Activated T-cell treated with anti-CD3 and anti-CD28 coated beads for 24 hours (primary cell): ENCODE measurements around the gene SHOX.

ENCODE experiments used
- DNase-seq: peaks from one replicate; pipeline ENCODE4 v3.0.0-alpha.2; 2020; ENCODE audit warnings: low read depth

The SHOX gene

DNA sequence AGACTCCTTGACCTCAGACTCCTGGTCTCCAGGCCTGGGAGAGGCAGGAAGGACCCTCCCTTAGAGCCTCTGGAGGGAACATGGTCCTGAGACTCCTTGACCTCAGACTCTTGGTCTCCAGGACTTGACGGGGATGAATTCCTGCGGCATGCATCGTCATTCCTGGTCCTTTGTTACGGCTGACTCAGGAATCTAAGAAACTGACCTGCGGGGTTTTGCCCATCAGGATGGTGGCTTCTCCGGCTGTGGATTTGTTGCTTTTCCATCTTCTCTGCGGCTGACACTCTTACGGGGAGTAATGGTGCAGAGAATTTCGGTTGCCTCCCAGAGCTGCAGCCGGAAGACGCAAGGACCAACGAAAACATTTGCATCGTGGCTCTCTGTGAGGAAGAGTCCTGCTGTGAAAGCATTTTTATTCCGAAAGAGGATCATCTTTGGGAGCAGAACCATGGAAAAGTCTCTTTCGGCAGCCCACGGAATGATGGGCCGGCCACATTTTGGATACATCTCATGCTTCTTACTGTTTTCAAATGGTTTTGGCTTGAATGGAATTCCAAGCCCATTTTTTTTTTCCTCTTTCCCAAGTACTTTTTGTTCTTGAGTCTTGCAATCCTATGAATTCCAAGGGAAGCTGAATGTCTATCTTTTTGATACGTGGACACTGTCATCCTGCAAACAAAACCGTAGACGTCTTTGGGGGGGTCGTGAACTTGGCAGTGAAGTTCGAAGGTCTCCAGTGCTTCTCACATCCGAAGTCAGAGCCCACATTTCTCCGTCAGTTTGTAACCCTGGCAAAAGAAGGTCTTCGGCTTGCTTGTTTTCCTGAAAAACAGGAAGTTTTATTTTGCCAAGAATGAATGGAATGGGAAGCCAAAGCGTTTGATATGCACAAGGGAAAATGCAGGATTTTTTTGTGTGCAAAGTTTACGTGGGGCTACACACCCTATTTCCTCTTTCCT lies 36.5 kb downstream of the SHOX start:
- DNase-seq: no peak

DNA sequence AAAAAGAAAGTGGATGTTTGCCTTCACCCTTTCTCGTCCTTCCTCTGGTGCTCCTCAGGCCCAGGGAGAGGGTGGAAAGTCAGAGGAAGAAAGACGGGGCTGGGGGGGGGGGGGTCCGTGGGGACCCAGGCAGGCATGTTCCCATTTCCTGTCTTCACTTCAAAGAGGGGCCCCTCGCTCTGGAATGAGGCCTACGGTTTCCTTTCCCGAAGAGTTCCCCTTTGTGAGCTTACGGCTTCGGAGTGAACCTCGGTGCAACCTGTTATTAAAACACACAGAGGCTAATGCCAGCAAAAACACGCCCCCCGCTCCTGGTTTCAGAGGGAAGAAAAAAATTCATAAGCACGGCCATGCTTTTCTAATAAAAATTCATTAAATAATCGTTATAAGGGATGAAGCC lies 40.1 kb downstream of the SHOX start:
- no peak for DNase-seq

DNA sequence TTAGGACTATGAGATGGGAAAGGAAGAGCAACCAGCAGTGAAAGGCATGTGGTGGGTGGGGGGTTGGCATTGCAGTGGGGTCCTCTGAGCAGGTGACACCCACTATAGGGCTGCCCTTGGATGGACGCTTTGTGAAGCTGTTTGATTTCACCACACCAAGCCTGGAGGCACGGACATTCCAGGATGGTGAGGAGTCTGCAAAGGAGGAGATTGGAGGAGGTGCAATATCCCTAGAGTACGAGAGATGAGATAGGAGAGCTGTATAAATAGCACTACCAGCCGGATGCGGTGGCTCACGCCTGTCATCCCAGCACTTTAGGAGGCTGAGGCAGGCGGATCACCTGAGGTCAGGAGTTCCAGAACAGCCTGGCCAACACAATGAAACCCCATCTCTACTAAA lies 42.3 kb downstream of the SHOX start:
- DNase-seq: no peak

DNA sequence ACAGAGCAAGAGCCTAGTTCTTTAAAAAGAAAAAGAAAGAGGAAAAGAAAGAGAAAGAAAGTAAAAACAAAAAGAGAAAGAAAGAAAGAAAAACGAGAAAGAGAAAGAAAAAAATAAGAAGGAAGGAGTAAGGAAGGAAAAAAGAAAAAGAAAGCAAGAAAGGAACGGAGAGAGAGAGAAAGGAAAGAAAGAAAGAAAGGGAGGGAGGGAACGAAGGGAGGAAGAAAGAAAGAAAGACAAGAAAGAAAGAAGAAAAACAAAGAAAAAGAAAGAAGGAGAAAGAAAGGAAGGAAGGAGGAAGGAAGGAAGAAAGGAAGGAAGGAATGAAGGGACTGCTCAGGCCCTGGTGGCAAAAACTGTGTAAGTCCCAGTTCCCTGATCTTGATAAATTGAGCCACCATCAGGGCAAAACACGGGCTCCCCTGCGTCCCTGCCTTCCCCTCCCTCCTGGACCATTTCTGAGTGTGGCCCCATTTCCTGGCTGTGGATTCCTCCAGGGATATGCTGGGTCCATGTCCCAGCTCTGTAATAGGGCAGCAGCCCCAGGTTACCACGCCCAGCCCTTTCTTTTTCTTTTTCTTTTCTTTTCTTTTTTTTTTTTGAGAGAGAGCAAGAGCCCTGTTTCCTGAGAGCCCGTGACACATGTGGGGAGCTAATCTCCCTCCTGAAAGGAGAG lies 44.8 kb downstream of the SHOX start:
- DNase-seq: no peak

DNA sequence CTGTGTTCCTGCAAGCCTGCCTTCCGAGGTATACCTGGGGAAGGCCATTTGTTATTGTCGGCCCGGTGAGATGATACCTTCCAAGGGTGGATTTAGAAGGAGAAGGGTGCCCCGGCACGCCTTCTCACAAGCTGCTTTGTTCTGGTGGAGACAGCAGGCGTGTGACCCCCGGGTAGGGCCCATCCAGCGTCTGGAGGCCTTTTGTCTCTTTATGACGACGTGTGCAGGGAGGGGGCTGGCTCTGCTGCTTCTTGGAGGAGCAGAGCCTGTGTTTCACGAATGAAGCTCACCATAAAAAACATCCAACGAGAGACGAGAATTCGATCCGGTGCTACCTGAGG lies 45.3 kb downstream of the SHOX start:
- DNase-seq: no peak

DNA sequence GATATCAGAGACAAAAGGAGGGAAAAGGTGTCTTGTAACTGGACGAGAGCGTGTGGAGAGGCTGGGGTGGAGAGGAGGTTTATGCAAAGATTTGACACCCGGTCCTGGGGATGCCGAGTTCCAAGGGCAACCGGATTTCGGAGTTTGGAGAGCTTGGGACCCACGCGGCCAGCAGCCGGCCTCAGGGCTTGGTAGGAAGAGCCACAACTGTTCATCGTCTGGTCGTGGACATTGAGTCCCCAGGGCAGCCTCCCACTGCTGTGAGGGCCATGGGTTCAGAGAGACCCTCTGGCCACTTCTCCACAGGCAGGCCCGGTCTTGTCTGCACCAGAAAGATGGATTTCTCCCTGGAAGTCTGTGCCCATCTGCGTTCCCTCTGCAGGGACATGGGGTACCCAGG lies 46.8 kb downstream of the SHOX start:
- DNase-seq: no peak

DNA sequence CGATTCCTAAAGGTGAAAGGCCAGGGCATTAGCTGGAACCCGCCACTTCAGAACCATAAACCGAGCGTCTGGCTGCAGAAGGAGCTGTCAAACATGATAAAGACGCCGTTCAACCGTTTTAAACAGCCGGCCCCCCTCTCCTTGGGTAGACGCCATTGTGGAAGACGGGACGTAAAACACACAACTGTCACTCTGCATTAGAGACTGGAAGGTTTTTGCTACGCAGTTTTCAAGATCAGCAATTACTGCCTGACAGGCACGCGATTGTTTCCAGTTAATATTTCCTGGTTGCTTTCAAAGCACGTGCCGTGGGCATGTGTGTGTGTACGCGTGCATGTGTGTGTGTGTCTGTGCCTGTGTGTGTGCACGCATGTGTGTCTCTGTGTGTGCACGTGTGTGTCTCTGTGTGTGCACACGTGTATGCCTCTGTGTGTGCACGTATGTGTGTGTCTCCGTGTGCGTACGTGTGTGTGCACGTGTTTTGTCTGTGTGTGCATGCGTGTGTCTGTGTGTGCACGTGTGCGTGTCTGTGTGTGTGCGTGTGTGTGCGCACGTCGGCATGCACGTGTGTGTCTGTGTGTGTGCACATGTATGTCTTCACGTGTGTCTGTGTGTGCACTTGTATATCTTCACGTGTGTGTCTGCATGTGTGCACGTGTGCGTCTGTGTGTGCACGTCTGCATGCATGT lies 48.8 kb downstream of the SHOX start:
- DNase-seq: no peak

DNA sequence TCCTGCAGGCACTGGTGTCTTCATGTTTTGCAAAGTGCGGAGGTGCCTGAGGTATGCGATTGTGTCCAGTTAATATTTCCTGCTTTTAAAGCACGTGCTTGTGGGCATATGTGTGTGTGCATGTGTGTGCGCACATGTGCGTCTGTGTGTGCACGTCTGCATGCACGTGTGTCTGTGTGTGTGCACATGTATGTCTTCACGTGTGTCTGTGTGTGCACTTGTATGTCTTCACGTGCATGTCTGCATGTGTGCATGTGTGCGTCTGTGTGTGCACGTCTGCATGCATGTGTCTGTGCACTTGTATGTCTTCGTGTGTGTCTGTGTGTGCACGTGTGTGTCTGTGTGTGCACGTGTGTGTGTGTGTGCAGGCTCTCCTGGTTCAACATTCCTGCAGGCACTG lies 49.5 kb downstream of the SHOX start:
- DNase-seq: no peak

DNA sequence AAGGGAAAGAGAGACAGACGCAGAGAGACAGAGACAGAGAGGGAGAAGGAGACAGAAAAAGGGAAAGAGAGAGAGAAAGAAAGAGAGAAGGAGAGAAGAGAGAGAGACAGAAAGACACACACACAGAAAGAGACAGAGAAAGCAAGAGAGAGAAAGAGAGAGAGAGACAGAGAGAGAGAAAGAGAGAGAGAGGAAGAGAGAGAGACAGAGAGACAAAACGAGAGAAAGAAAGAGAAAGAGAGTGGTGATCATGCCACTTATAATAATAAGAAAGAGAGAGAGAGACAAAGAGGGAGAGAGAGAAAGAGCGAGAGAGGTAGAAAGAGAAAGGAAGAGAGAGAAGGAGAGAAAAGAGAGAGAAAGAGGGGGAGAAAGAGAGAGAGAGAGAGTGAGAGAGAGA lies 51.4 kb downstream of the SHOX start:
- DNase-seq: no peak

DNA sequence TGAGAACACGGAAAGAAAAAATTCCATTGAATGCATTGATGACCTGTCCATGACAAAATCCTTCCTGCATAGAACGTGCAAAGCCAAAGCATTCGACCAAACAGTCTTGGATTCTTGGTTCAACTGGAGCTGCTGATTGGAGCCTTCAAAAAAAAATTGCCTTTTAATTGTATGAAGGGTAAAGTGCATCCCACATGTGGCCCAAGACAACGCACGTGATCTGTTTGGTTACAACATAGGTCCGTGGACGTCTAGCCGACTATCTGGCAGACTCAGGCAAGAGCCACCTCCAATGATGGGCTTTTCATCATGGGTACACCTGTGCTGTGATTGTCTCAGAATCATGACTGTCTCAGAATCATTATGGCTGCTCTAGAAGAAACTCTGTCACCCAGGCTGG lies 52.3 kb downstream of the SHOX start:
- no peak for DNase-seq

DNA sequence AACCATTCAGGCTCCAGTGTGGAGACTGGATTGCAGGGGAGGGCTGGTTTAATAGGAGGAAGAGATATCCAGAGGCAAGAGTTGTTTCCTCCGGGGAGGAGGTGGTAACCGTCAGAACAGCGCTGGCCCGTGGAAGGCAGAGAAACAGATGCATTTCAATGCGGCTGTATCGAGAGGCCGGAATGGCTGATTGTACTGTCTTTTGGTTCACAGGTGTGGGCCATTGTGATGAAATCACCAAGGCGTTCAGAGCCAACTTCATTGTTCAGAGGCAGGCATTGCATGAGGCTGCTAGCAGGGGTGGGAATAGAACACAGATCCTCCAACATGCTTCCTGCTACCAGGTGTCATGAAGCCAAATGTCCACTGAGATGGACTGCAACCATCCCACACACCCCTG lies 53.0 kb downstream of the SHOX start:
- DNase-seq: no peak

DNA sequence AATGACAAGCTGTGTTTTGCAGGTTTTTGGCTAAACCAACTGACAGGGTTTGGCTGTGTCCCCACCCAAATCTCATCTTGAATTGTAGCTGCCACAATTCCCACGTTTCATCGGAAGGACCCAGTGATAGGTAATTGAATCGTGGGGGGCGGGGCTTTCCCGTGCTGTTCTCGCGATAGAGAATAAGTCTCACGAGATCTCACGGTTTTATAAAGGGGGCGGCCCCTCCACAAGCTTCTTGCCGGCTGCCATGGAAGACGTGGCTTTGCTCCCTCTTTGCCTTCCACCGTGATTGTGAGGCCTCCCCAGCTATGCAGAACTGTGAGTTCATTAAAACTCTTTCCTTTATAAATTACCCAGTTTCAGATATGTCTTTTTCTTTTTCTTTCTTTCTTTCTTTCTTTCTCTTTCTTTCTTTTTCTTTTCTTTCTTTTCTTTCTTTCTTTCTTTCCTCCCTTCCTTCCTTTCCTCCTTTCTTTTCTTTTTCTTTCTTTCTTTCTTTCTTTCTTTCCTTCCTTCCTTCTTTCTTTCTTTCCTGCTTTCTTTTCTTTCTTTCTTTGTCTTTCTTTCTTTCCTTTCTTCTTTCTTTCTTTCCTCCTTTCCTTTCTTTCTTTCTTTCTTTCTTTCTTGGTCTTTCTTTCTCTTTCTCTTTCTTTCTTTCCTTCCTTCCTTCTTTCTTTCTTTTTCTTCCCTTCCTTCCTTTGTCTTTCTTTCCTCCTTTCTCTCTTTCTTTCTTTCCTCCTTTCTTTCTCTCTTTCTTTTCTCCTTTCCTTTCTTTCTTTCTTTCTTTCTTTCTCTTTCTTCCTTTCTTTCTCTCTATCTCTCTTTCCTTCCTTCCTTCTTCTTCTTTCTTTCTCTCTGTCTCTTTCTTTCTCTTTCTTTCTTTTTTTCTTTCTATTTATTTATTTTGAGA lies 54.8 kb downstream of the SHOX start:
- DNase-seq: no peak

DNA sequence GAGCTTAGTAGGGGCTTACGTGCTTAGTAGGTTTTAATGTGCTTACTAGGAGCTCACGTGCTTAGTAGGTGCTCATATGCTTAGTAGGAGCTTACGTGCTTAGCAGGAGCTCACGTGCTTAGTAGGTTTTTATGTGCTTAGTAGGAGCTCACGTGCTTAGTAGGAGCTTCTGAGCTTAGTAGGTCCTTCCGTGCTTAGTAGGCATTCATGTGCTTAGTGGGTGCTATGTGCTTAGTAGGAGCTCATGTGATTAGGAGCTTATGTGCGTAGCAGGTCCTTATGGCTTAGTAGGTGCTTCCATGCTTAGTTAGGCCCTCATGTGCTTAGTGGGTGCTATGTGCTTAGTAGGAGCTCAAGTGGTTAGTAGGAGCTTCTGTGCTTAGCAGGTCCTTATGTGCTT lies 59.4 kb downstream of the SHOX start:
- DNase-seq: no peak

DNA sequence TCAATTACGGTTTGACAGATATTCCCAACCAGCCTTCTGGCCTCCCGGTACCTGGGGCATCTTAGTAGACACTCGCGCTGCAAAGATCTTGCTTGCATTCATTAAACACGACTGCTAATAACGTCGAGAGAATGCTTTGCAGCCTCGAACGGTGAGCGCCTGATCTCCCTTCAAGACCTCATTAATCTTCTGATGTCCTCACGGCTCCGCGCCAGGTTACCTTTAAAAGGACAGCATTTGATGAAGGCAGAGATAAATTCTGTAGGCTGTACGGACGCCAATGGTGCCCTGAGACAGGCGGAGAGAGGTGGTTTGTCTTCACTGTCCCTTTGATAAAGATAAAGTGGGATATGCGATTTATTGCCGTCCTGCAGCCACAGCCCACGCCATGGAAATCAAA lies 64.2 kb downstream of the SHOX start:
- DNase-seq: no peak

DNA sequence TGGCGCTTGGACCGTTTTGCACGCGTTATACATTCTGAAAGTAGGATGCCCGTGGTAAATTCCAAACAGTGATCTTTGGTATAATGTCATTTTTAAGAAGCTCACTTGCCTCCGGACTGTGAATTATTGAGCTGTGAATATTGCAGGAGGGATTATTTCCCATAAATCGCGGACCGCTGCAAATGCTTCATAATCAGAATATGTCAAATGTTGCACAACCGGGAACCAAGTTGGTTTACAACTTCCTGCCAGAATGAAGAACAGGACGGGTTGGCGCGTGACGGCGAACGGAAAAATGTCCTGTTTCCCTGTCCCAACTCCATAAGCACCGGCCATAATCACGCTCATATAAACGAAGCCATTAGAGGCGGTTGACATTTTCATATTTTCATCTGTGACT lies 67.6 kb downstream of the SHOX start:
- DNase-seq: no peak

DNA sequence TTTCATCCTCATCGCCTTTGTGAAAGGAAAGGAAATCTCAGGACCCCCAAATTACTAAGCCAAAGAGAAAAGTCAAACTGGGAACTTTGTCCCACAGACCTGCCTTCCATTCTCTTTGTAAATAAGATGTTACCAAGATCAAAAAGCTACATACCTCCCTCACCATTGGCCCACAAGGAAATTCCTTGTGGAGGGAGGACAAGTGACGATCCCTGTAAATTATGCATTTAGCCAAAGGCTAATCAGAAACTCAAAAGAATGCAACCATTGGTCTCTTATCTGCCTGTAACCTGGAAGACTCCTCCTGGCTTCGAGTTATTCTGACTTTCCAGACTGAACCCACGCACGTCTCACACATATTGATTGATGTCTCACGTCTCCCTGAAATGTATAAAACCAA lies 70.3 kb downstream of the SHOX start:
- no peak for DNase-seq

DNA sequence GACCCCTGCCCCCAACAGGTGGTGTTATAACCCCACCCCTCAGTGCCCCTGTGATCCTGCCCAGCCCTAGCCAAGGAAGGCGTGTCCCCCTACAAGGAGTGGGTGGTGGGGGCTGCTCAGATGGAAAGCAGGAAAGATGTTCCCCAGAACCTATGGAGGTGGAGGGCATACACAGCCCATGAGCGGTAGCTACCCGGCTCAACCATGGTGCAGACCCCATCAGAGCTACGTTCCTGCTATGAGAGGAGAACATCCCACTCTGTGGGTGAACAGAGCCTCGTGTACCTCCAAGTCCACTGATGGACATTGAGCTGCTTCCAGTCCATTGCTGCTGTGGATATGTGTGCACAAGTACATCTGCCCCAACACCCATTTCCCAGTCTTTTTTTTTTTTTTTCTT lies 71.1 kb downstream of the SHOX start:
- DNase-seq: no peak

DNA sequence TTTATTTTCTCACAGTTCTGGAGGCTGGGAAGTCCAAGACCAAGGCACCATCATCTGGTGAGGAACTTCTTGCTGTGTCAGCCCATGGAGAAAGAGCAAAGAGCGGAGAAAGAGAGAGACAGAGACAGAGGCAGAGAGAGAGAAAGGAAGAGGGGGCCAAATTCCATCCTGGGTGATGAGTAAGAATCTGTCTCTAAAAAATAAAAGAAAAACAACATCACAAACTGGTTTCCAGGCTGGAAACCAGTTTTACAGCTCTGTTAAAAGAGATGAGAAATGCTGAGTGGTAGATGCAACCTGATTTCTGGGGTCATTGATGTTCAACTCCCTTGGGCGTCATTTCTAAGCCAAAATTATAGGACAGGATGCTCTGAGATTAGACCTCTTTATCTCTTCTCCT lies 72.9 kb downstream of the SHOX start:
- DNase-seq: no peak

DNA sequence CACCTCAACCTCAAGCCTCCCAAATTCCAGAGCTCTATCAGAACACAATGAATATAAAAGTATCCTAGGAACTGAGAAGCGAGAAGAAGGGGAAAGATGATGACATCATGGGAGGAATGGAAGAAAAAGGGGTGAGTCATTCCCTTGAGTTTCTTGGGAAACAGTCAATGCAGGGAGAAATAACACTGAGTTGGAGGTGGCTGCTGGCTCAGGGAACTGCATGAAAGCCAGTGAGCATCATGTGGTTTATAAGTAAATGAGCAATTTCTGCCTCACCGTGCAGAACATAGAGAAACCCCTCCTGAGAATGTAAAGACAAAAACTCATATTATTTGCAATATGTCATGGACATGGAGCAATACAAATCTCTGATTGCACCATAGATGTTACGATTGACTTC lies 73.3 kb downstream of the SHOX start:
- DNase-seq: no peak
